ENCODE results near the gene HNRNPF. TPM values are rescaled to one million over a fixed set of nuclear protein-coding genes. Genes with fewer than 3 reads are reported as not detected.
"Not testable (repeated sequence)": the region's sequence is repeated elsewhere in the genome, so short reads cannot be mapped to it uniquely, and the experiment has no call there.

Gene HNRNPF, protein sequence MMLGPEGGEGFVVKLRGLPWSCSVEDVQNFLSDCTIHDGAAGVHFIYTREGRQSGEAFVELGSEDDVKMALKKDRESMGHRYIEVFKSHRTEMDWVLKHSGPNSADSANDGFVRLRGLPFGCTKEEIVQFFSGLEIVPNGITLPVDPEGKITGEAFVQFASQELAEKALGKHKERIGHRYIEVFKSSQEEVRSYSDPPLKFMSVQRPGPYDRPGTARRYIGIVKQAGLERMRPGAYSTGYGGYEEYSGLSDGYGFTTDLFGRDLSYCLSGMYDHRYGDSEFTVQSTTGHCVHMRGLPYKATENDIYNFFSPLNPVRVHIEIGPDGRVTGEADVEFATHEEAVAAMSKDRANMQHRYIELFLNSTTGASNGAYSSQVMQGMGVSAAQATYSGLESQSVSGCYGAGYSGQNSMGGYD
- 175 and 180 TPM in 2 replicates for total RNA-seq (ENCODE audit: low replicate concordance)

DNA sequence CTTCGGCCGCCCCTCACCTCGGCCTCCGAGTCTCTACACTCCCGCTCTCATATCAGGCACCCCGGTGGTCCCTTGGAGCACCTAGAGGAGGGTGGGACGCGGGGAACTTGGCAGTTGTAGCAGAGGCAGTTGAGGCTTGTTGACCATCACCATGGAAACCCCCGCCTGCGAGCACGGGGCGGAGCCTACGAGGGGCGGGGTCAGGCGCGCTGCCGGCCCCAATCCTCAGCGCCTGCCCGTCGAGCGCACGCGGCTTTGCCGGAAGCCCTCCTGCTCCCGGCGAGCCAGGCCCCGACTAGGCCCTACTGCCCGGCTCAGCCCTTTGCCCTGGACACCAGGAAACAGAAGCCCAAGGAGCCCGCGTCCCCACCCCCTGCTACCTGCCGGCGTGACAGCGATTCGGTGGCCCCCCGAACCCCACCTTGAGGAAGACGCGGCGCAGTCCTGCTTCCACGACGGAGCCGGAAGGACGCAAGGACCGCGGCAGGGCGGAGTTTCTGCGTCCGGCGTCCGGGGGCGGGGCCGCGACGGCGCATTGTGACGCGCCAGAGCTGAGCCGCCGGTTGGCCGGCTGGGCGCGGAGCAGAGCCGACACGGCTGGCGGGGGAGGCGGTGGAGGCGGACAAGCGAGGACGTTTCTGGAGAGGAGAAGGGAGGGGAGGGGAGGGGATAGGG, at the start of gene HNRNPF:
Gene HNRNPF (minus strand): TSS at position 477 of the 675 bp plus-strand sequence. CDS start 21,302 bp downstream, outside the sequence.
- Mint-ChIP-seq H3K4me1 (peaks cover 13% of the 10 kb centered on the region), H3K36me3 (peaks cover 1% of the 10 kb centered on the region), H3K9me3 (peaks cover 6% of the 10 kb centered on the region), H3K4me3 (peak within 1 kb of the TSS; percentile 98), H3K27me3 (ENCODE audit: insufficient read depth, low read depth) (no peaks in the 10 kb centered on the region), H3K27ac (peak within 1 kb of the TSS; percentile 99)
- Histone ChIP-seq H3K36me3 (no peaks in the 10 kb centered on the region), H3K9ac (no peak within 1 kb of the TSS), H2AFZ (replicated peaks) (peak within 1 kb of the TSS; percentile 77), H3F3A (ENCODE audit: low read depth) (peaks cover 22% of the 10 kb centered on the region), H3K27me3 (no peaks in the 10 kb centered on the region), H4K20me1 (ENCODE audit: low read depth) (peaks cover 46% of the 10 kb centered on the region), H3K4me2 (peak within 1 kb of the TSS; percentile 87), H3K4me1 (peaks cover 10% of the 10 kb centered on the region), H3K27ac (peak within 1 kb of the TSS; percentile 92), H3K79me2 (ENCODE audit: low read depth) (peaks cover 48% of the 10 kb centered on the region), H3K9me3 (ENCODE audit: low read depth) (no peaks in the 10 kb centered on the region), H3K4me3 (peak within 1 kb of the TSS; percentile 63)
- peak; percentile 97 for DNase-seq (ENCODE audit: low spot score)
- no peak for TF ChIP-seq EZH2 (IDR thresholded peaks at IDR 0.05)
- TF ChIP-seq, protein P1, sequence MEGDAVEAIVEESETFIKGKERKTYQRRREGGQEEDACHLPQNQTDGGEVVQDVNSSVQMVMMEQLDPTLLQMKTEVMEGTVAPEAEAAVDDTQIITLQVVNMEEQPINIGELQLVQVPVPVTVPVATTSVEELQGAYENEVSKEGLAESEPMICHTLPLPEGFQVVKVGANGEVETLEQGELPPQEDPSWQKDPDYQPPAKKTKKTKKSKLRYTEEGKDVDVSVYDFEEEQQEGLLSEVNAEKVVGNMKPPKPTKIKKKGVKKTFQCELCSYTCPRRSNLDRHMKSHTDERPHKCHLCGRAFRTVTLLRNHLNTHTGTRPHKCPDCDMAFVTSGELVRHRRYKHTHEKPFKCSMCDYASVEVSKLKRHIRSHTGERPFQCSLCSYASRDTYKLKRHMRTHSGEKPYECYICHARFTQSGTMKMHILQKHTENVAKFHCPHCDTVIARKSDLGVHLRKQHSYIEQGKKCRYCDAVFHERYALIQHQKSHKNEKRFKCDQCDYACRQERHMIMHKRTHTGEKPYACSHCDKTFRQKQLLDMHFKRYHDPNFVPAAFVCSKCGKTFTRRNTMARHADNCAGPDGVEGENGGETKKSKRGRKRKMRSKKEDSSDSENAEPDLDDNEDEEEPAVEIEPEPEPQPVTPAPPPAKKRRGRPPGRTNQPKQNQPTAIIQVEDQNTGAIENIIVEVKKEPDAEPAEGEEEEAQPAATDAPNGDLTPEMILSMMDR (IDR thresholded peaks at IDR 0.05): no peak
- TF ChIP-seq EZH2phosphoT487 (IDR thresholded peaks at IDR 0.05): no peak

GRCh38 chr10:43458227-43458626, 49.2 kb upstream of the HNRNPF start:
- H3K27ac Mint-ChIP-seq: no peak overlapping the region
- peaks cover 1% of the 10 kb centered on the region for H3K36me3 Mint-ChIP-seq
- Histone ChIP-seq H4K20me1 (ENCODE audit: low read depth) (no peaks in the 10 kb centered on the region), H3K4me2 (peak overlapping the region; percentile 23), H3K9me3 (ENCODE audit: low read depth) (no peaks in the 10 kb centered on the region), H3K27ac (no peak overlapping the region), H3F3A (ENCODE audit: low read depth) (peaks cover 28% of the 10 kb centered on the region), H3K27me3 (no peaks in the 10 kb centered on the region), H3K9ac (no peak overlapping the region), H3K79me2 (ENCODE audit: low read depth) (no peaks in the 10 kb centered on the region), H3K4me3 (no peak overlapping the region), H2AFZ (replicated peaks) (no peak overlapping the region), H3K36me3 (no peaks in the 10 kb centered on the region), H3K4me1 (peaks cover 7% of the 10 kb centered on the region)
- H3K4me3 Mint-ChIP-seq: no peak overlapping the region
- peak; percentile 8 for DNase-seq (ENCODE audit: low spot score)
- H3K4me1 Mint-ChIP-seq: peaks cover 11% of the 10 kb centered on the region
- H3K27me3 Mint-ChIP-seq (ENCODE audit: insufficient read depth, low read depth): peaks cover 3% of the 10 kb centered on the region
- no peaks in the 10 kb centered on the region for H3K9me3 Mint-ChIP-seq
- no peak for TF ChIP-seq EZH2phosphoT487 (IDR thresholded peaks at IDR 0.05)
- TF ChIP-seq, protein P1 (IDR thresholded peaks at IDR 0.05): no peak
- no peak for TF ChIP-seq EZH2 (IDR thresholded peaks at IDR 0.05)

GRCh38 chr10:43456561-43456960, 47.6 kb upstream of the HNRNPF start:
- peaks cover 11% of the 10 kb centered on the region for H3K4me1 Mint-ChIP-seq
- not testable (repeated sequence) for H3K4me3 ChIP-seq; H3K36me3 ChIP-seq; H3K4me1 ChIP-seq; H3K36me3 Mint-ChIP-seq; H3K9me3 ChIP-seq (ENCODE audit: low read depth); H3K9me3 Mint-ChIP-seq; H4K20me1 ChIP-seq (ENCODE audit: low read depth); DNase-seq (ENCODE audit: low spot score); H3K79me2 ChIP-seq (ENCODE audit: low read depth); H3K27ac Mint-ChIP-seq; H3K27ac ChIP-seq; H3K27me3 Mint-ChIP-seq (ENCODE audit: insufficient read depth, low read depth); H3K27me3 ChIP-seq; H3K4me3 Mint-ChIP-seq; H3K9ac ChIP-seq; H2AFZ ChIP-seq (replicated peaks); H3K4me2 ChIP-seq
- H3F3A ChIP-seq (ENCODE audit: low read depth): peaks cover 28% of the 10 kb centered on the region

DNA sequence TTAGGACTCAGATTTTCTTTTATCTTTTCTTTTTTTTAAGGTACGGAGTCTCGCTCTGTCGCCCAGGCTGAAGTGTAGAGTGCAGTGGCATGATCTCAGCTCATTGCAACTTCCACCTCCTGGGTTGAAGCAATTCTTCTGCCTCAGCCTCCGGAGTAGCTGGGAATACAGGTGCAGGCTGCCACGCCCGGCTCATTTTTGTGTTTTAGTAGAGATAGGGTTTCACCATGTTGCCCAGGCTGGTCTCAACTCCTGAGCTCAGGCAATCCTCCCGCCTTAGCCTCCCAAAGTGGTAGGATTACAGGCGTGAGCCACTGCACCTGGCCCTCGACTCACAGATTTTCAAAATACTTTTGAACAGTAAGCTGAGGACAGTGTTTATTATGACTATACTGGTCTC, 45.0 kb upstream of the HNRNPF start:
- H3K27ac Mint-ChIP-seq; H3K4me3 Mint-ChIP-seq; H3K79me2 ChIP-seq (ENCODE audit: low read depth); H4K20me1 ChIP-seq (ENCODE audit: low read depth); H3K9me3 ChIP-seq (ENCODE audit: low read depth); H3K27me3 ChIP-seq; H3K4me3 ChIP-seq; H3K4me1 ChIP-seq; H3K9me3 Mint-ChIP-seq; H3K4me2 ChIP-seq; DNase-seq (ENCODE audit: low spot score); H3K9ac ChIP-seq; H3K27me3 Mint-ChIP-seq (ENCODE audit: insufficient read depth, low read depth); H3K27ac ChIP-seq; H3K36me3 Mint-ChIP-seq; H2AFZ ChIP-seq (replicated peaks); H3K36me3 ChIP-seq: not testable (repeated sequence)
- H3F3A ChIP-seq (ENCODE audit: low read depth): peaks cover 28% of the 10 kb centered on the region
- peaks cover 11% of the 10 kb centered on the region for H3K4me1 Mint-ChIP-seq

Data from neural progenitor cell (in vitro differentiated cells).